ENCODE measurements around the gene ENPP7. TPM values are rescaled to one million over a fixed set of nuclear protein-coding genes. Genes with fewer than 3 reads are reported as not detected.

ENPP7 gene
- total RNA-seq, 4 donors from 2014 or later = not detected

DNA sequence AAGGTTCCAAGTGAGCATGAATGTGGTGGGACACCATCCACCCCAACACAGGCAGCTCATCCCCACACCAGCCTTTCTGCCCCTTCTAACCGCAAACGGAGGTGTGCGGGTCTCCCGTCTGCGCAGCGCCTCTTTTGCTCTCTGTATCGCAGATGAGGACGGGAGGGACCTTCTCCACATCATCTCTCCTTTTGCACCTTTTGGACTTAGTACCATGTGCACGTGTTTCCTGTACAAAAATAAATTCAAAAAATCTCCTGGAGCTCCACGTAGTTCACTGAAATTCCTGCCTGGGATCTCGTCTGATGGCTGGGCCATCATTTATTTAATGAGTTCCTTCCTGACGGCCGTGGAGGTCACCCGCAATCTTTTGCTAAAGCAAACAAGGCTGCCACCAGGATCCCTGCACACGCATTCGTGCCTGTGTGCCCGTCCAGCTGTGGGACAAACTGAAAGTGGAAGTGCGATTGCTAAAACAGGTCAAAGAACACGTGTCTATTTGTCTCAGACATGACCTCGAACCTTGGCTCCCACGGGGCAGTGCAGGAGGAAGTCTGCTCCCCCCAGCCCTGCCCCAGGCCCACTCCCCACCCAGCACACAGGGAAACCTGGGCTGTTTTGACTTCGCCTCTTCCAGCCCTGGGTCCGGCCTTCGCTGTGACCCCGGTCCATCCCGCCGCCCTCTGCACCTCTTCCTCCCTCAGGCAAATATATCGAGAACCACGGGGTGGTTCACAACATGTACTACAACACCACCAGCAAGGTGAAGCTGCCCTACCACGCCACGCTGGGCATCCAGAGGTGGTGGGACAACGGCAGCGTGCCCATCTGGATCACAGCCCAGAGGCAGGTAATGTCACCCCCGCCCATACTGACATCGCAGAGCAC, 2.3 kb downstream of the ENPP7 start:
- H3K4me1 ChIP-seq = no peaks in the 10 kb centered on the region
- no peaks in the 10 kb centered on the region for H3K9me3 ChIP-seq
- H3K4me3 ChIP-seq = no peak overlapping the region
- no peak for DNase-seq
- TF ChIP-seq POLR2A (IDR thresholded peaks at IDR 0.05) (no peak), CTCF (IDR thresholded peaks at IDR 0.05) (no peak)
- intact Hi-C loops (cut with DNase I; ENCODE audit: low total_unique reads) = no loop called here
- H3K36me3 ChIP-seq = no peaks in the 10 kb centered on the region
- no peak overlapping the region for H3K27ac ChIP-seq
- H3K27me3 ChIP-seq = no peaks in the 10 kb centered on the region

DNA sequence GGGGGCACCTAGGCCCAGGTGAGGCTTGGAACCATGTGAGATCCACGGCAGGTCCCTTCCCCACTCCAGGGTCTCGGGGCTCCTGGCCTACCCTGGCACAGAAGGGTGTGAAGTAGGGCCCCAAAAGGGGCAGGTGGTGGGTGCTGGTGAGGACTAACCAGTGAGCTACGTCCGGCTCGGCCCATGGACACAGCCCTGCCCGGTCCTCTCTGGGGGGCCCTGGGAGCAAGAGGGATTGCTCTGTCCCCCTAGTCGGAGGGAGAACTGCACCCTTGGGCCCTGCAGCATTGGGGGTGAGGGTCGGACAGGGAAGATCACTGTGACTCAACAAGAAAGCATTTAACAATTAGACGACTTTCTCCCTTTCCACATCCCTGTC, 2.9 kb downstream of the ENPP7 start:
- Histone ChIP-seq H3K9me3 (no peaks in the 10 kb centered on the region), H3K36me3 (no peaks in the 10 kb centered on the region), H3K4me3 (no peak overlapping the region), H3K27me3 (no peaks in the 10 kb centered on the region), H3K27ac (no peak overlapping the region), H3K4me1 (no peaks in the 10 kb centered on the region)
- DNase-seq = no peak
- intact Hi-C loops (cut with DNase I; ENCODE audit: low total_unique reads) = no loop called here
- TF ChIP-seq CTCF (IDR thresholded peaks at IDR 0.05) = no peak
- no peak for TF ChIP-seq POLR2A (IDR thresholded peaks at IDR 0.05)

GRCh38 chr17:79735096-79735495, 4.4 kb downstream of the ENPP7 start:
- Histone ChIP-seq H3K4me1 (no peaks in the 10 kb centered on the region), H3K9me3 (no peaks in the 10 kb centered on the region), H3K27me3 (peaks cover 0 to 7% of the 10 kb centered on the region in 2 donors), H3K36me3 (no peaks in the 10 kb centered on the region), H3K4me3 (no peak overlapping the region), H3K27ac (no peak overlapping the region)
- TF ChIP-seq CTCF (IDR thresholded peaks at IDR 0.05) (no peak), POLR2A (IDR thresholded peaks at IDR 0.05) (no peak)
- no peak for DNase-seq
- intact Hi-C loops (cut with DNase I; ENCODE audit: low total_unique reads) = no loop called here

DNA sequence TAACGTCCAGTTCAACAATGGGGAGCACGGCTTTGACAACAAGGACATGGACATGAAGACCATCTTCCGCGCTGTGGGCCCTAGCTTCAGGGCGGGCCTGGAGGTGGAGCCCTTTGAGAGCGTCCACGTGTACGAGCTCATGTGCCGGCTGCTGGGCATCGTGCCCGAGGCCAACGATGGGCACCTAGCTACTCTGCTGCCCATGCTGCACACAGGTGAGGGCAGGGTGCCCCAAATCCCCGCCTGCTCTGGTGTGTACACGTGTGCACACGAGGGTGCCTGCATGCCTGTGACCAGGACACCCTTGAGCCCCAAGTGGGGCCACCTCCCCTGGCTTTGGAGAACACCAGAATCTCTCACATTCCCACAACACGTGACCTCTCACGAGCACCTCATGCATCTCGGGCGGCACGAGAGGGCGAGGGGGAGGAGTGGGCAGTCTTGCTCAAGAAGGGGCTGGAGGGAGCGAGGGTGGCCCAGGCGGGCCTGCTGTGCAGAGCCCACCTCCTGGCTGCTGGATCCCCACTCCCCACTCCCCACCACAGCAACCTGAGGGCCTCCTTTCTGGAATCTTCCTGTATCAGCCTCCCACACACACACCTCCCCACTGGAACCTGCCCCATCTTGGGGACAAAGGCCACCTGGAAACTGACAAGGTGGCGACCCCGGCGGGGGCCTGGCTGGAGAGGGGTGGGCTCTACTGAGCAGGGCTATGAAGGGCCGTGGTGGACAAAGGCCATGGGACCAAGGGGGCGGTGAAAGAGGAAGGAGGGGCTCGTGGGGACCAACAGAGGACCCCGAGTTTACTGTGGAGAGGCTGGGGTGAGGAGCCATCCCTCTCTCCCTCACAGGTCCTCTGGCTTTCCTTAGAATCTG, 6.5 kb downstream of the ENPP7 start:
- H3K27ac ChIP-seq = no peak overlapping the region
- no peaks in the 10 kb centered on the region for H3K36me3 ChIP-seq
- peaks cover 0 to 21% of the 10 kb centered on the region in 2 donors for H3K27me3 ChIP-seq
- no peaks in the 10 kb centered on the region for H3K9me3 ChIP-seq
- TF ChIP-seq CTCF (IDR thresholded peaks at IDR 0.05) = no peak
- TF ChIP-seq POLR2A (IDR thresholded peaks at IDR 0.05) = no peak
- no peak overlapping the region for H3K4me3 ChIP-seq
- DNase-seq = no peak
- peaks cover 0 to 7% of the 10 kb centered on the region in 2 donors for H3K4me1 ChIP-seq
- intact Hi-C loops (cut with DNase I; ENCODE audit: low total_unique reads) = no loop called here

All from uterus (tissue), 4 donors.